ENCODE data around the gene HIVEP3. TPM values are rescaled to one million over a fixed set of nuclear protein-coding genes. Genes with fewer than 3 reads are reported as not detected.
A peak's percentile ranks its signal among the peaks of the same experiment; 100 is the strongest.

Gene HIVEP3
- total and polyA plus RNA-seq, 2 donors (not counting 1 experiment from before 2014, with no cell fraction given): 2.0 to 5.1 TPM

DNA sequence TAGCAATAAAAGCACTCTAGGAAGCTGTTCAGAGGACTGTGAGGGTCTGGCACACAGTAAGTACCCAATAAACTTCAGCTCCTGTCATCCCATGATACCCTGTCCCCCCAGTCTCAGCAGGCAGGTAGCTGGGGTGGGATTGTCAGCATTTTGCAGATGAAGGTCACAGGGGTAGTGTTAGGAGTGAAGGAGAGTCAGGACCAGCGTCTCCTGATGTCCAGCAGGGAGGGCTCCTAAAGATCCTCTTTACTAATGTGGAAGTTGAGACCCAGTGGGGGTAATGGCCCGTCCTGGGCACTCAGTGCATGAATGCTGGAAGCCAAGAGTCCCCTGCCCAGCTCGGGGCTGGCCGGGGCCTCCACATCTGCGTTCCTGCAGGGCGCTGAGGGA lies 402.9 kb downstream of the HIVEP3 start:
- no peak overlapping the region for H3K27ac ChIP-seq (ENCODE audit: low read length in 2 of 2)
- TF ChIP-seq, protein P1, sequence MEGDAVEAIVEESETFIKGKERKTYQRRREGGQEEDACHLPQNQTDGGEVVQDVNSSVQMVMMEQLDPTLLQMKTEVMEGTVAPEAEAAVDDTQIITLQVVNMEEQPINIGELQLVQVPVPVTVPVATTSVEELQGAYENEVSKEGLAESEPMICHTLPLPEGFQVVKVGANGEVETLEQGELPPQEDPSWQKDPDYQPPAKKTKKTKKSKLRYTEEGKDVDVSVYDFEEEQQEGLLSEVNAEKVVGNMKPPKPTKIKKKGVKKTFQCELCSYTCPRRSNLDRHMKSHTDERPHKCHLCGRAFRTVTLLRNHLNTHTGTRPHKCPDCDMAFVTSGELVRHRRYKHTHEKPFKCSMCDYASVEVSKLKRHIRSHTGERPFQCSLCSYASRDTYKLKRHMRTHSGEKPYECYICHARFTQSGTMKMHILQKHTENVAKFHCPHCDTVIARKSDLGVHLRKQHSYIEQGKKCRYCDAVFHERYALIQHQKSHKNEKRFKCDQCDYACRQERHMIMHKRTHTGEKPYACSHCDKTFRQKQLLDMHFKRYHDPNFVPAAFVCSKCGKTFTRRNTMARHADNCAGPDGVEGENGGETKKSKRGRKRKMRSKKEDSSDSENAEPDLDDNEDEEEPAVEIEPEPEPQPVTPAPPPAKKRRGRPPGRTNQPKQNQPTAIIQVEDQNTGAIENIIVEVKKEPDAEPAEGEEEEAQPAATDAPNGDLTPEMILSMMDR (IDR thresholded peaks at IDR 0.05): no peak
- TF ChIP-seq EZH2 (IDR thresholded peaks at IDR 0.05; ENCODE audit: borderline replicate concordance, insufficient read depth, low read depth, low read length, poor library complexity, severe bottlenecking): no peak
- CTCF ChIA-PET: interaction anchor here (0.6 to 2.8 kb wide), 20 partner anchors 8 to 658 kb away, joined by 3 to 27 read pairs (median 4); no protein-coding TSS in a partner anchor
- peak overlapping the region; percentile 83 for H3K4me2 ChIP-seq (replicated peaks; ENCODE audit: low read depth, low read length, poor library complexity, severe bottlenecking)
- no peak overlapping the region for H3K27ac Mint-ChIP-seq
- WGBS (ENCODE audit: insufficient coverage): 24% methylated on average over 5 of the region's 6 CpGs
- intact Hi-C loops (cut with micrococcal nuclease): loop anchor here (1.0 to 10.0 kb wide), 2 partner anchors 59 to 658 kb away; no protein-coding TSS in a partner anchor
- no peak overlapping the region for H3K4me3 ChIP-seq (ENCODE audit: control extremely low read depth in 1 of 5, extremely low read depth in 1 of 5, insufficient read depth in 1 of 5, low read depth in 2 of 5, low read length in 4 of 5)
- peak overlapping the region; percentile 87 for H3K4me3 Mint-ChIP-seq
- no peaks in the 10 kb centered on the region for H3K9me3 ChIP-seq (ENCODE audit: control extremely low read depth in 1 of 3, control insufficient read depth in 2 of 3, insufficient read depth in 1 of 3, low read length in 2 of 3)
- H3K27me3 Mint-ChIP-seq: no peaks in the 10 kb centered on the region
- peaks cover 35% of the 10 kb centered on the region for H3K4me1 Mint-ChIP-seq
- POLR2A ChIA-PET: no interaction called here
- no peaks in the 10 kb centered on the region for H3K9me3 Mint-ChIP-seq (ENCODE audit: insufficient read depth)
- H3K36me3 ChIP-seq (replicated peaks in 1 of 2; ENCODE audit: control extremely low read depth in 1 of 2, control insufficient read depth in 1 of 2, extremely low read depth in 1 of 2, insufficient read depth in 2 of 2, low read length in 1 of 2): peaks cover 0 to 11% of the 10 kb centered on the region in 2 experiments
- H3K9ac ChIP-seq (ENCODE audit: low read length): no peak overlapping the region
- ATAC-seq (ENCODE audit: low read depth) (no peak), DNase-seq (no peak)
- no peaks in the 10 kb centered on the region for H4K20me1 ChIP-seq (ENCODE audit: control insufficient read depth, insufficient read depth, low read length, poor library complexity, severe bottlenecking)
- no peak overlapping the region for H2AFZ ChIP-seq (ENCODE audit: insufficient read depth, low read depth, low read length, poor library complexity, severe bottlenecking)
- H3K27me3 ChIP-seq (replicated peaks in 1 of 4; ENCODE audit: control extremely low read depth in 1 of 4, control insufficient read depth in 3 of 4, insufficient read depth in 4 of 4, low read length in 3 of 4): no peaks in the 10 kb centered on the region
- peaks cover 25 to 39% of the 10 kb centered on the region in 2 donors for H3K4me1 ChIP-seq (ENCODE audit: control insufficient read depth in 2 of 2, insufficient read depth in 2 of 2, low read length in 2 of 2)
- no peaks in the 10 kb centered on the region for H3K79me2 ChIP-seq (ENCODE audit: control insufficient read depth, insufficient read depth, low read length)

DNA sequence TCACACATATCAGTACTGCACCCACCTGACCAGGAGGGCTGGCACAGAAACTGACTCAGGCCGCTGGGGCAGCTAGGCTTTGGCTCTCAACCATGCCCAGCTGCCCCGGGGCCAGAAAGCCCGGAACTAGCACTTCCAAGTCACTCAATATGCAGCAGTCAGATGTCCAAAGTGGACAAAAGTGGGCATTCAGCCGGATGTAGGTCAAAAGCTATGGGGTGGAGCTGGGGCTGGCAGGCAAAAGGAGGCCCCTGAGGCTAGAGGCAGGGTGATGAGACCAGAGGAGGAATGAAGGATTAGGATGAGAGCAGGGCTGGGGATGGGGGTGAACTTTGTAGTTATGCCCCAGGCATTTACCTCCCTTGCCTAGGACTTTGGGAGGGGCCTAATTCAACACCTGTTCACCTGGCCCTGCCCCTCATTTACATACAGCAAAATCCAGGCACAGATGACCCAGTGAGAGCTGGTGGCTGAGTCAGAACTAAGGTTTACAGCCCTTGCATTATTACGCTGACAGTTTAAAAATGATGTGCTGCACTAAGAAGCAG lies 403.5 kb downstream of the HIVEP3 start:
- DNase-seq (no peak), ATAC-seq (ENCODE audit: low read depth) (no peak)
- CTCF ChIA-PET: interaction anchor here (1.0 to 2.8 kb wide), 14 partner anchors 9 to 658 kb away, joined by 3 to 27 read pairs (median 4); no protein-coding TSS in a partner anchor
- Mint-ChIP-seq H3K4me3 (no peak overlapping the region), H3K27ac (no peak overlapping the region), H3K9me3 (ENCODE audit: insufficient read depth) (no peaks in the 10 kb centered on the region), H3K27me3 (no peaks in the 10 kb centered on the region), H3K4me1 (peaks cover 35% of the 10 kb centered on the region)
- WGBS (ENCODE audit: insufficient coverage): 97% methylated on average over 5 of the region's 5 CpGs
- Histone ChIP-seq H3K36me3 (replicated peaks in 1 of 2; ENCODE audit: control extremely low read depth in 1 of 2, control insufficient read depth in 1 of 2, extremely low read depth in 1 of 2, insufficient read depth in 2 of 2, low read length in 1 of 2) (peaks cover 0 to 11% of the 10 kb centered on the region in 2 experiments), H3K27me3 (replicated peaks in 1 of 4; ENCODE audit: control extremely low read depth in 1 of 4, control insufficient read depth in 3 of 4, insufficient read depth in 4 of 4, low read length in 3 of 4) (no peaks in the 10 kb centered on the region), H3K79me2 (ENCODE audit: control insufficient read depth, insufficient read depth, low read length) (no peaks in the 10 kb centered on the region), H3K9me3 (ENCODE audit: control extremely low read depth in 1 of 3, control insufficient read depth in 2 of 3, insufficient read depth in 1 of 3, low read length in 2 of 3) (no peaks in the 10 kb centered on the region), H3K4me1 (ENCODE audit: control insufficient read depth in 2 of 2, insufficient read depth in 2 of 2, low read length in 2 of 2) (peaks cover 25 to 39% of the 10 kb centered on the region in 2 donors), H3K4me2 (replicated peaks; ENCODE audit: low read depth, low read length, poor library complexity, severe bottlenecking) (no peak overlapping the region), H3K9ac (ENCODE audit: low read length) (no peak overlapping the region), H3K4me3 (ENCODE audit: control extremely low read depth in 1 of 5, extremely low read depth in 1 of 5, insufficient read depth in 1 of 5, low read depth in 2 of 5, low read length in 4 of 5) (no peak overlapping the region), H2AFZ (ENCODE audit: insufficient read depth, low read depth, low read length, poor library complexity, severe bottlenecking) (no peak overlapping the region), H4K20me1 (ENCODE audit: control insufficient read depth, insufficient read depth, low read length, poor library complexity, severe bottlenecking) (no peaks in the 10 kb centered on the region), H3K27ac (ENCODE audit: low read length in 2 of 2) (no peak overlapping the region)
- intact Hi-C loops (cut with micrococcal nuclease): loop anchor here (10.0 kb wide), 1 partner anchor 60 kb away; no protein-coding TSS in a partner anchor
- TF ChIP-seq, protein P1 (IDR thresholded peaks at IDR 0.05): no peak
- no peak for TF ChIP-seq EZH2 (IDR thresholded peaks at IDR 0.05; ENCODE audit: borderline replicate concordance, insufficient read depth, low read depth, low read length, poor library complexity, severe bottlenecking)
- POLR2A ChIA-PET: no interaction called here
